Measurements from ENCODE around the gene FAP. TPM values are rescaled to one million over a fixed set of nuclear protein-coding genes. Genes with fewer than 3 reads are reported as not detected.

FAP gene
- 91.3 and 134 TPM in 2 replicates for total RNA-seq

GRCh38 chr2:162243294-162243693 is at the start of gene FAP:
FAP (minus strand) TSS chr2:162243445; CDS start chr2:162243327, 118 bp downstream.

GRCh38 chr2:162152147-162152546 is 91.1 kb downstream of the FAP start, which contains the start of gene GCG:
GCG (minus strand) TSS chr2:162152247; CDS start chr2:162149178, 3,069 bp downstream.

Other genes starting within 250 kb of the FAP start
- 214 and 266 TPM in 2 replicates for gene DPP4, start 169.2 kb downstream of the FAP start, total RNA-seq
- not detected in 2 replicates for gene GCG, start 91.2 kb downstream of the FAP start, total RNA-seq
- 3.1 and 4.0 TPM in 2 replicates for gene IFIH1, start 75.2 kb upstream of the FAP start, total RNA-seq
- gene GCA, start 100.7 kb upstream of the FAP start, total RNA-seq = 1.8 and 3.3 TPM in 2 replicates

Measured in subcutaneous preadipocyte (primary cell).